Urinary bladder (tissue), 4 donors: Measurements from ENCODE around the gene ADM5. TPM values are rescaled to one million over a fixed set of nuclear protein-coding genes. Genes with fewer than 3 reads are reported as not detected.
"Not testable (repeated sequence)": the region's sequence is repeated elsewhere in the genome, so short reads cannot be mapped to it uniquely, and the experiment has no call there.

Experiments used
- DNase-seq: peaks from one replicate; pipeline ENCODE4 v3.0.0-alpha.2; 2015; ENCODE audit errors: extremely low spot score
- H3K27ac ChIP-seq: one replicate; pipeline ENCODE4 v1.5.1; 2013; ENCODE audit warnings: low read depth, mild to moderate bottlenecking, moderate library complexity
- H3K36me3 ChIP-seq: one replicate; pipeline ENCODE4 v1.6.1; 2013; ENCODE audit warnings: mild to moderate bottlenecking, moderate library complexity; ENCODE audit not compliant: insufficient read depth
- H3K4me1 ChIP-seq: one replicate; pipeline ENCODE4 v1.6.1; 2013; ENCODE audit warnings: mild to moderate bottlenecking, moderate library complexity; ENCODE audit not compliant: insufficient read depth
- H3K4me3 ChIP-seq: one replicate; pipeline ENCODE4 v1.5.1; 2013; ENCODE audit warnings: low read depth, low read length
- whole genome bisulfite sequencing: extraction: QIAGEN DNeasy Blood & Tissue Kit; methylation state at CpG from one replicate; pipeline ENCODE4 v1.1.7; 2013; 5-methylcytosine and 5-hydroxymethylcytosine counted together
- polyA plus RNA-seq: library from polyadenylated mRNA; stranded (reverse); fragments of 200-250 nt; gene quantifications from one replicate; pipeline ENCODE4 v1.2.3, GENCODE V29; 2013
- small RNA-seq: library from RNA; depleted of rRNA; stranded (forward); fragments of <200 nt; gene quantifications from one replicate; pipeline ENCODE3, GENCODE V24; 2014
- total RNA-seq: library from RNA; depleted of rRNA; stranded (reverse); fragments of >200 nt; gene quantifications from one replicate; pipeline ENCODE4 v1.2.3, GENCODE V29; 2014
- donor health status: healthy with polysubstance abuse.
- donor health status: healthy.

The ADM5 gene
- total and polyA plus RNA-seq, 2 donors: 1.4 to 6.3 TPM

DNA sequence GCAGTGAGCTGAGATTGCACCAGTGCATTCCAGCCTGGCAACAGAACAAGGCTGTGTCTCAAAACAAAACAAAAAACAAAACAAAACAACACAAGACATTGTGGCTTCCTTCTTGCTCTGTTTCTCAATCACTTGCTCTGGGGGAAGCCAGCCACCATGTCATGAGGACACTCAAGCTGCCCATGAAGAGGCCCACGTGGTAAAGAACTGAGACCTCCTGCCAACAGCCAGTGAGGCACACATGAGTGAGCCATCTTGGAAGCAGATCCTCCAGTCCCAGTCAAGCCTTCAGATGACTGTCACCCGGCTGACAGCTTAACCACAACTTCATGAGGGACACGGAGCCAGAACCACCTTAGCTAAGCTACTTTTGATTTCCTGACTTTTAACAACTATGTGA is 26.8 kb downstream of the ADM5 start:
- Histone ChIP-seq H3K27ac (no peak overlapping the region), H3K4me3 (no peak overlapping the region), H3K4me1 (no peaks in the 10 kb centered on the region), H3K36me3 (no peaks in the 10 kb centered on the region)
- 72% methylated on average over 3 of the region's 3 CpGs for WGBS
- no peak for DNase-seq

DNA sequence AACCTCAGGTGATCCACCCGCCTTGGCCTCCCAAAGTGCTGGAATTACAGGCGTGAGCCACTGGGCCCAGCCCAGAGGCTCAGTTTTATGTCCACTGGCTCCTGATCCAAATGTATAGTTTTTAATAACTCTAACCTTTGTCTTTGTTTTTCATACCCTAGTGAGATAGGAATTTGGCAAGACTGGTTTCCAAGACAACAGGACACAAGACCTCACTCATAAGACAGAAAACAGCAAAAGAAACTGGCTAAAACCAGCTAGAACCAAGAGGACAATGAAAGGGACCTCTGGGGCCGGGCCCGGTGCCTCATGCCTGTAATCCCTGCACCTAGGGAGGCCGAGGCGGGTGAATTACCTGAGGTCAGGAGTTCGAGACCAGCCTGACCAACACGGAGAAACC is 29.1 kb downstream of the ADM5 start:
- H3K27ac ChIP-seq: no peak overlapping the region
- 83% methylated on average over 8 of the region's 8 CpGs for WGBS
- H3K4me3 ChIP-seq: no peak overlapping the region

GRCh38 chr19:49718991-49719390 is 29.6 kb downstream of the ADM5 start:
- 76% methylated on average over 6 of the region's 6 CpGs for WGBS
- H3K36me3 ChIP-seq: no peaks in the 10 kb centered on the region
- no peaks in the 10 kb centered on the region for H3K4me1 ChIP-seq
- H3K4me3 ChIP-seq: no peak overlapping the region
- DNase-seq: no peak
- H3K27ac ChIP-seq: no peak overlapping the region

More for the DNA sequence above, 29.1 kb downstream of the ADM5 start:
- DNase-seq: no peak
- Histone ChIP-seq H3K4me1 (no peaks in the 10 kb centered on the region), H3K36me3 (no peaks in the 10 kb centered on the region)

GRCh38 chr19:49719420-49719819 is 30.0 kb downstream of the ADM5 start:
- not testable (repeated sequence) for H3K4me1 ChIP-seq, H3K36me3 ChIP-seq, DNase-seq, H3K4me3 ChIP-seq, H3K27ac ChIP-seq
- 74% methylated on average over 22 of the region's 22 CpGs for WGBS

DNA sequence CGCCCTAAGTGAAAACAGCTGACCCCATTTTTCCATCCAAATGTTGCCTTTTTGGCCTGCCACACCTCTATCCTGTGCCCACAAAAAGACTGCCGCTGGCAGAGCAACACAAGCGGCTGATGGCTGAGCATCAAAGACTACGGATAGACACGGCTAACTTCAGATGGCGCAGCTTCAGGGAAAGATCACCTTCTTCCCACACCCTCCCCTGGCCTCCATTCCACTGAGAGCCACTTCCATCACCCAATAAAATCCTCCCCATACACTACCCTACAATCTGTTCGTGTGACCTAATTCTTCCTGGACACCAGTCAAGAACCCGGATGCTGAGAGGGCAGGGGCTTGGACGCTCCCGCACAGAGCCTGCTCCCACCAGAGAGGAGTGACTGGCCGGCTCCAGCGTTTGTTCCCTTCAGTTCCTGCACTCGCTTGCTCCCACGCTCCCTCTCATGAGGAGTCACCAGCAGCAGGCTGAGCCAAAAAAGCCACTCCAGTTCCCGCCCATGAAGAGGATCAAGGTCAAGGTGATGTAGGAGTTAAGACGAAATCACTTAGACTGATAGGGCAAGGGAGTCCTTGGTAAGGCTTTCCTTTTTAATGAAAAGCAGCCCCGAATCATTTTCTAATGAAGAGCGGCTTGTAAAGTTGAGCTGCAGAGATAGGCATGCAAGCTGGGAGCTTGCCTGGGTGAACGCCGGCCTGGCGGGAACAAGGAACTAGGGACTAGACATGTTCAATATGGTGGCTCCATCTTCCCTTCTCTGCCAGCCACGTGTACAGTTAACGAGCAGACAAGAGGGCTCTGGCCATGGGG is 38.0 kb downstream of the ADM5 start:
- H3K4me3 ChIP-seq: no peak overlapping the region
- WGBS: 25% methylated on average over 23 of the region's 23 CpGs
- peak; percentile 83 for DNase-seq
- no peaks in the 10 kb centered on the region for H3K4me1 ChIP-seq
- H3K27ac ChIP-seq: no peak overlapping the region
- H3K36me3 ChIP-seq: no peaks in the 10 kb centered on the region

GRCh38 chr19:49730166-49730565 is 40.8 kb downstream of the ADM5 start:
- WGBS: 75% methylated on average over 5 of the region's 5 CpGs
- Histone ChIP-seq H3K36me3 (no peaks in the 10 kb centered on the region), H3K27ac (no peak overlapping the region), H3K4me1 (no peaks in the 10 kb centered on the region), H3K4me3 (no peak overlapping the region)
- no peak for DNase-seq

DNA sequence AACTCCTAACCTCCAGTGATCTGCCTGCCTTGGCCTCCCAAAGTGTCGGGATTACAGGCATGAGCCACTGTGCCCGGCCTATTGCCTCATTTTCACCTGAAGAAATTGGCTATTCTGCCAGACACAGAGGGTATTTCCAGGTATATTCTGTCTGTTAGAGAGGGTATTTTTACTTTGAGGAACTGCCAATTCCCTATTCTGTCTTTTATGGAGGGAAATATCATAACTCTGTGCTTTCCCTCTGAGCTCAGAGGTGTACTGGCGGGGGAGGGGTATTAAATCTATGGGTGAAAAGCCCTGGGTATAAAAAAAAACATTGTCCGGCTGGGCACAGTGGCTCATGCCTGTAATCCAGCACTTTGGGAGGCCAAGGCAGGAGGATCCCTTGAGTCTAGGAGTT is 48.9 kb downstream of the ADM5 start:
- 85% methylated on average over 4 of the region's 4 CpGs for WGBS

GRCh38 chr19:49739098-49739497 is 49.7 kb downstream of the ADM5 start:
- DNase-seq: no peak
- no peaks in the 10 kb centered on the region for H3K36me3 ChIP-seq
- H3K4me1 ChIP-seq: peaks cover 2% of the 10 kb centered on the region
- no peak overlapping the region for H3K4me3 ChIP-seq
- H3K27ac ChIP-seq: no peak overlapping the region
- WGBS: 87% methylated on average over 1 of the region's 1 CpG

More for the DNA sequence above, 48.9 kb downstream of the ADM5 start:
- no peak for DNase-seq
- no peak overlapping the region for H3K4me3 ChIP-seq
- peaks cover 2% of the 10 kb centered on the region for H3K4me1 ChIP-seq
- no peaks in the 10 kb centered on the region for H3K36me3 ChIP-seq
- H3K27ac ChIP-seq: no peak overlapping the region

DNA sequence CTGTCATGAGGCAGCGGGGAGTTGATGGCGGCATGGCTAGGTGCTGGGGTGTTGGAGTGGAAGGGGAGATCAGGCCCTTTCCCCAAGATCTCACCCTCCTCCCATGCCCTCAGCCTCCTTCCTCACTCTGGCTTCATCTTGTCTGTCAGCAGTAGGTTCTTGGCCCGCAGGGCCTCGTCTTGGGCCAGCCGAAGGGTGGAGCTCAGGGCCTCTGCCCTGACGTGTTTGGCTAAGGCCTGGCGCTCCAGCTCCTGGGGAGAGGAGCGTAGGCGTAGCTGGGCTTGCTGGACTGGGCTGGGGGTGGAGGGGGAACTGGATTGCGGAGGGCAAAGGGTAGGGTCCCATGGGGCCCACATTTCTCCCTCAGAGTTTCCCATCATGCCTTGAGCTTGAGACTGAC is 50.5 kb downstream of the ADM5 start:
- no peak for DNase-seq
- WGBS: 80% methylated on average over 10 of the region's 10 CpGs
- Histone ChIP-seq H3K4me1 (peaks cover 2% of the 10 kb centered on the region), H3K27ac (no peak overlapping the region), H3K36me3 (no peaks in the 10 kb centered on the region), H3K4me3 (no peak overlapping the region)

Small RNA genes within 50 kb of the gene (small RNA-seq; reads per million reads assigned to genes)
- not detected for gene MIR5088

Other genes with a start within 250 kb of the ADM5 start
- gene SLC17A7, start 248.1 kb upstream of the ADM5 start, total RNA-seq: 0.85 TPM
- gene SLC17A7, start 248.1 kb upstream of the ADM5 start, polyA plus RNA-seq: 2.1 TPM
- gene PIH1D1, start 237.8 kb upstream of the ADM5 start, total RNA-seq: 49.6 TPM
- gene PIH1D1, start 237.8 kb upstream of the ADM5 start, polyA plus RNA-seq: 69.6 TPM
- gene ALDH16A1, start 236.4 kb upstream of the ADM5 start, total RNA-seq: 14.2 TPM
- 34.7 TPM for gene ALDH16A1, start 236.4 kb upstream of the ADM5 start, polyA plus RNA-seq
- 3.4 TPM for gene FLT3LG, start 215.4 kb upstream of the ADM5 start, total RNA-seq
- gene FLT3LG, start 215.4 kb upstream of the ADM5 start, polyA plus RNA-seq: 18.8 TPM
- 2,198 TPM for gene RPL13A, start 202.0 kb upstream of the ADM5 start, total RNA-seq
- gene RPL13A, start 202.0 kb upstream of the ADM5 start, polyA plus RNA-seq: 3,726 TPM
- gene RPS11, start 193.2 kb upstream of the ADM5 start, total RNA-seq: 1,853 TPM
- 3,946 TPM for gene RPS11, start 193.2 kb upstream of the ADM5 start, polyA plus RNA-seq
- 118 TPM for gene FCGRT, start 176.9 kb upstream of the ADM5 start, total RNA-seq
- gene FCGRT, start 176.9 kb upstream of the ADM5 start, polyA plus RNA-seq: 200 TPM
- gene RCN3, start 161.6 kb upstream of the ADM5 start, total RNA-seq: 50.2 TPM
- 31.2 TPM for gene RCN3, start 161.6 kb upstream of the ADM5 start, polyA plus RNA-seq
- gene NOSIP, start 109.0 kb upstream of the ADM5 start, total RNA-seq: 33.0 TPM
- gene NOSIP, start 109.0 kb upstream of the ADM5 start, polyA plus RNA-seq: 67.2 TPM
- 1.6 TPM for gene PRRG2, start 108.3 kb upstream of the ADM5 start, total RNA-seq
- 3.6 TPM for gene PRRG2, start 108.3 kb upstream of the ADM5 start, polyA plus RNA-seq
- 4.2 TPM for gene PRR12, start 98.4 kb upstream of the ADM5 start, total RNA-seq
- 20.3 TPM for gene PRR12, start 98.4 kb upstream of the ADM5 start, polyA plus RNA-seq
- gene RRAS, start 49.5 kb upstream of the ADM5 start, total RNA-seq: 11.8 TPM
- 279 TPM for gene RRAS, start 49.5 kb upstream of the ADM5 start, polyA plus RNA-seq
- 8.3 TPM for gene SCAF1, start 47.4 kb upstream of the ADM5 start, total RNA-seq
- 42.3 TPM for gene SCAF1, start 47.4 kb upstream of the ADM5 start, polyA plus RNA-seq
- gene IRF3, start 23.7 kb upstream of the ADM5 start, total RNA-seq: 31.9 TPM
- gene IRF3, start 23.7 kb upstream of the ADM5 start, polyA plus RNA-seq: 84.9 TPM
- gene BCL2L12, start 23.7 kb upstream of the ADM5 start, total RNA-seq: 3.1 TPM
- gene BCL2L12, start 23.7 kb upstream of the ADM5 start, polyA plus RNA-seq: 23.6 TPM
- 121 TPM for gene PRMT1, start 12.3 kb upstream of the ADM5 start, total RNA-seq
- gene PRMT1, start 12.3 kb upstream of the ADM5 start, polyA plus RNA-seq: 215 TPM
- 11.8 TPM for gene CPT1C, start 1.5 kb downstream of the ADM5 start, total RNA-seq
- 7.3 TPM for gene CPT1C, start 1.5 kb downstream of the ADM5 start, polyA plus RNA-seq
- gene TSKS, start 73.7 kb downstream of the ADM5 start, total RNA-seq: 0.26 TPM
- 1.2 TPM for gene TSKS, start 73.7 kb downstream of the ADM5 start, polyA plus RNA-seq
- 37.3 TPM for gene AP2A1, start 77.4 kb downstream of the ADM5 start, total RNA-seq
- 95.4 TPM for gene AP2A1, start 77.4 kb downstream of the ADM5 start, polyA plus RNA-seq
- 13.3 TPM for gene FUZ, start 123.7 kb downstream of the ADM5 start, total RNA-seq
- 29.0 TPM for gene FUZ, start 123.7 kb downstream of the ADM5 start, polyA plus RNA-seq
- 16.7 TPM for gene MED25, start 128.7 kb downstream of the ADM5 start, total RNA-seq
- 42.9 TPM for gene MED25, start 128.7 kb downstream of the ADM5 start, polyA plus RNA-seq
- gene PTOV1, start 161.6 kb downstream of the ADM5 start, total RNA-seq: 46.1 TPM
- gene PTOV1, start 161.6 kb downstream of the ADM5 start, polyA plus RNA-seq: 121 TPM
- 28.4 TPM for gene PNKP, start 178.0 kb downstream of the ADM5 start, total RNA-seq
- 31.4 TPM for gene PNKP, start 178.0 kb downstream of the ADM5 start, polyA plus RNA-seq
- gene AKT1S1, start 187.8 kb downstream of the ADM5 start, total RNA-seq: 4.7 TPM
- gene AKT1S1, start 187.8 kb downstream of the ADM5 start, polyA plus RNA-seq: 55.0 TPM
- gene TBC1D17, start 188.1 kb downstream of the ADM5 start, total RNA-seq: 8.5 TPM
- gene TBC1D17, start 188.1 kb downstream of the ADM5 start, polyA plus RNA-seq: 74.6 TPM
- gene IL4I1, start 207.3 kb downstream of the ADM5 start, total RNA-seq: 0.58 TPM
- gene IL4I1, start 207.3 kb downstream of the ADM5 start, polyA plus RNA-seq: 1.4 TPM
- 2.4 TPM for gene ATF5, start 239.6 kb downstream of the ADM5 start, total RNA-seq
- 35.4 TPM for gene ATF5, start 239.6 kb downstream of the ADM5 start, polyA plus RNA-seq
- gene NUP62, start 239.9 kb downstream of the ADM5 start, total RNA-seq: 22.7 TPM
- 40.5 TPM for gene NUP62, start 239.9 kb downstream of the ADM5 start, polyA plus RNA-seq